Astrocyte of the hippocampus (primary cell): ENCODE measurements around the gene SGPL1.
A peak's percentile ranks its signal among the peaks of the same experiment; 100 is the strongest.

Experiments
- DNase-seq: peaks from one replicate; pipeline ENCODE4 v3.0.0; 2011; ENCODE audit warnings: low read depth, low spot score

Gene SGPL1

DNA sequence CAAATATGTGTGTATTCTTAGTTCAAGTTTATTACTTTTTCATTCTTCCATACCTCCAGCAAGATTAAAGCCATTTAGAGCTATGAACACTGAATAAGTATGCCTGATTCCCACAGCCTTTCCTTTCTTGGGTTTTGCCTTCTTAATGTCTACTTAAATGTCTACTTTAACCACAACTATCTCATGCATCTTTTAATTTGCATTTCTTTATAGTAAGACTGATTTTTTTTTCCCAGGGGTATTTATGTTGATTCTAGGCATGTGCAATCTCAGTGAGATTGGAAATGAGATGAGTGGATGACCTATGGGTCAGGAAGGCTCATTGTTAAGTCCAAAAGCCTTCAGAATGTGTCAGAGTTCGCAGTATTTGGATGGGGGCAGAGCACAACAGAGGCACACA lies 69.0 kb downstream of the SGPL1 start:
- DNase-seq, result no peak

DNA sequence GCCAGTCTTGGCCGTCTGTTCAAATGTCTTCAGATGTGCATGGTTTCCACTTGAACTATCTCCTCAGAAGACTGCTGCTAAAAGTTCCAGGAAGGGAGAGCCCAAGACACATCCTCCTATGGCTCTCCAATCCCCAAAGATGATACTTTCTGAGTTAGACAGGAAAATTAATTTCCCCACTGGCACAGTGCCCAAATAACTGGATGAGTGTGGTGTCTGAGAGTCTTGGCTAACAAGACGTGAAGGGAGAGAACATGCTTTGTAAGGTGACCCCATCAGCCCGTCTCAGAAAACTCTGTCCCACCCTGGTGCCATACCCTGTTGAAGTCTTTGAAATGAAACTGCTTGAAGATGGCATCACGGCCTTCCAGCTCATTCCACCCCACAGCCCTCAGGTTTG lies 69.7 kb downstream of the SGPL1 start:
- no peak for DNase-seq

- no peak for DNase-seq
Observed at GRCh38 chr10:70885931-70886903, 70.5 kb downstream of the SGPL1 start.

GRCh38 chr10:70886921-70887665 lies 71.3 kb downstream of the SGPL1 start:
- DNase-seq, result no peak

- DNase-seq, result peak; percentile 85
Observed at GRCh38 chr10:70887804-70888800, 72.4 kb downstream of the SGPL1 start, which contains the start of gene PCBD1. PCBD1 (minus strand) TSS chr10:70888565; CDS start chr10:70888533, 32 bp downstream.

GRCh38 chr10:70889291-70889690 lies 73.5 kb downstream of the SGPL1 start:
- no peak for DNase-seq

GRCh38 chr10:70890917-70891431 lies 75.2 kb downstream of the SGPL1 start:
- DNase-seq, result no peak

DNA sequence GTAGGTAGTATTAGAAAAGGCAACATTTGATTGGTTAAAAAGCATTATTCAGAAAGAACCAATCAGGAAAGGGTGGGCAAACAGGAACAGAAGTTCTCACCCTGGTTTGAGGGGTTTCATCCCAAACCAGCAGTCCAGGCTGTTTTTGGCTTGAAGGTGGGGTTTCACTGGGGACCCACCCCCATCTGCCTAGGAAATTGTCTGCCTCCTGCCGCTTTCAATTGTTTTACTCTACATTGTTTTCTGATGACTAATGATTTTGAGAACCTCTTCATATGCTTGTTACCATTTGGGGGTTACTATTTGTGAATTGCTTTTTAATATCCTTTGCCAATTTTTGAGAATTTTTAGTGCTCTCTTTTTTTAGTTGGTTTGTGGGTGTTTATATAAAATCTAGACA lies 75.9 kb downstream of the SGPL1 start:
- no peak for DNase-seq

DNA sequence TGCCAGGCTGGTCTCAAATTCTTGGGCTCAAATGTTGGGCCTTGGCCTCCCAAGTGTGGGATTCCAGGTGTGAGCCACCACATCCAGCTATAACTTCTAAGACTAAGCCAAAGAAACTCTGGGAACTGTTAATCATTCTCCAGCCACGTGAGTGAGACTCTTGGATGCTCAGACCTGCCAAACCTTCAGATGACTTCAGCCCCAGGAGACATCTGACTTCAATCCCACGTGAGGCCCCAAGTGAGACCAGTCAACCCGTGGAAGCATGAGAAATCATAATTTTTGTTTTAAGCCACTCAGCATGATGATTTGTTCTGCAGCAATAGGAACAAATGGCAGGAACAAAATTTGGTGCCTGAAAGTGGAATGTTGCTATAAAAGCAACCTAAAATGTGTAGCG lies 76.9 kb downstream of the SGPL1 start:
- no peak for DNase-seq

- no peak for DNase-seq
Observed at GRCh38 chr10:70893227-70894006, 77.7 kb downstream of the SGPL1 start.

- no peak for DNase-seq
Observed at GRCh38 chr10:70894416-70894815, 78.7 kb downstream of the SGPL1 start.

DNA sequence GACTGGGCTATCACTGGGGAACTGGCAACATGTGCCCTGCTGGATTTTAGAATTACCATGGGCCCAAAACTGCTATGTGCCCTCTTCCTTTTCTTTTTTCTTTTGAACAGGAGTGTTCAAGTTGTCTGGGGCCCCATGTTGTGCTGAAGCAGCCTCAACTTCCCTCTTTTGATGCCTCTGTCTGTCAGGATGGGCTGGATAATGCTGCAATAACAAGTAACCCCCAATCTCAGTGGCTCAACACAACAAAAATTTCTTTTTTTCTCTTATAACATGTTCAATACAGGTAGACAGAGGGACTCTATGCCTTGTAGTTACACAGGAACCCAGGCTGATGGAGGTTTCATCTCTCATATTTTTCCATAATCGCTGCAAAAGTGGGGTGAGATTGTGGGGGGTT lies 80.8 kb downstream of the SGPL1 start:
- no peak for DNase-seq

DNA sequence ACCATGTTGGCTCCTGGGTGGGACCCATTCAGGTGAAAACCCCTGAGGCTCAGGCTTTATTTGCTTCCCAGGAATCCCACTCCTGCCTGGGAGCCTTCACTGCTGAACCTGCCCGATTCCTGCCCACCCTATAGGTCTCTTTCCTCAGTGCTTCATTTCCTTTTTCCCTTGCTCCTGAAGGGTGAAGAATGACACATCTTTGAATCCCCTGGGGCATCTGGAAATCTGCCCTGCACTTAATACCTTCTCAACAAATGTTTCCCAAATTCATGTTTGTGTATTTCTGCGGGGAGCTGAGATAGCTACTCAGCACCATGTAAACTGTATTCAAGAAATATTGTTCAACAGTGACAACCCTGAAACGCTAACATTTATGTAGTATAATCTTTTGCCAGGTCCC lies 82.9 kb downstream of the SGPL1 start:
- no peak for DNase-seq

- DNase-seq, result no peak
Observed at GRCh38 chr10:70899096-70899495, 83.3 kb downstream of the SGPL1 start.

- DNase-seq, result no peak
Observed at GRCh38 chr10:70901276-70901878, 85.6 kb downstream of the SGPL1 start.

DNA sequence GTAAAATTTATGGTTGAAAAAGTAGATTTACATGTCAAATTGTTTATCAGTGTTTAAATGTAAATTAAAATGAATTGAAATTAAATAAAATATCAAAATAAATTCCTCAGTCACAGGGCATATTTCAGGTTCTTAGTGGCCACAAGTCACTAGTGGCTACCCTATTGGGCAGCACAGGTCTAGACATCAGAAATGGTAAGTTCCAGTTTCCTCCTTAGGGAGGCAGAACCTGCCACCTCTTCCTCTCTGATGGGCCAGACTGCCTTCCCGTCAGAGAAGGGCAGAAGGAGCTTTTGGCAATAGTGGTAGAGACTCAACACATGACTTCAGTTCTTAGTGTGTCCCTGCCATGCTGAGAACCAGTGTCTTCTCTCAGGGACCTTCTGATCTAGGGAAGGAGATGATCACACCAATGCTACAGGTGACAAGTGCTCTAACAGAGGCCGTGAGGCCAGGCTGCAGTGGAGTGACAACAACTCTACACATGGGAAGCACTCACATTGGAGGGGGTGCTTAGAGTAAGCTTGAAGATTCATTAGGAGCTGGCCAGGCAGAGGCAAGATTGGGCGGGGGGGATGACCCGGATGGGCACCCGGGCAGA lies 87.0 kb downstream of the SGPL1 start:
- no peak for DNase-seq

DNA sequence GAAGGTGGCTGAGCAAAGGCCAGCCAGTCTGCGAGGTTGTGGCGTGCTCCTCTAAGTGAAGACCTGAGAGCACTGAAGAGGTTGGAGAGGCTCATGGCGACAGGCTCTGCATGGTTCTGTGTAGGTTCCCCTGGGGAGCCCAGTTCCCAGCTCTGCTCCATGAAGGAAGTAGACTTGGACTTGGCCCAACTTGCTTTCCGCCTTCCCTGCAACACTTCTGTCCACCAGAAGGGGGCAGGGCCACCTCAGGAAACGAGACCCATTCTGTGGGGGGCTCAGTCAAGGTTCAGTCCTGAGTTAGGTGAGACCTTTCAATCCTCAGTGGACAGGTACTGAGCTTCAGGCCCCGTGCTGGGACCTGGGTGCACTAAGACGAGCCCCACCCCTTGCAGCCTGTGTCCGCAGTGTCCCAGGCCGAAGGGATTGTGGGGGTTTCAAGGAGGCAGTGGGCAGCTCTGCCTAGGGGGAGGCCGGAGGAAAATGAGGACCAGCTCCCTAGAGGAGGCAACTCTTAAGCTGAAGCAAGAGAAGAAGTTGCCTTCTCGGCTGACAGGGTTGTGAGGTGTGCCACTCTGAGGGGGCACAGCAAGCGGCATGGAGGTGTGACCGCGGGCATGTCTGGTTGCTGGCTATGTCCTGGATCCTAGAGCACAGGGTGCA lies 87.6 kb downstream of the SGPL1 start:
- DNase-seq, result peak; percentile 73

DNA sequence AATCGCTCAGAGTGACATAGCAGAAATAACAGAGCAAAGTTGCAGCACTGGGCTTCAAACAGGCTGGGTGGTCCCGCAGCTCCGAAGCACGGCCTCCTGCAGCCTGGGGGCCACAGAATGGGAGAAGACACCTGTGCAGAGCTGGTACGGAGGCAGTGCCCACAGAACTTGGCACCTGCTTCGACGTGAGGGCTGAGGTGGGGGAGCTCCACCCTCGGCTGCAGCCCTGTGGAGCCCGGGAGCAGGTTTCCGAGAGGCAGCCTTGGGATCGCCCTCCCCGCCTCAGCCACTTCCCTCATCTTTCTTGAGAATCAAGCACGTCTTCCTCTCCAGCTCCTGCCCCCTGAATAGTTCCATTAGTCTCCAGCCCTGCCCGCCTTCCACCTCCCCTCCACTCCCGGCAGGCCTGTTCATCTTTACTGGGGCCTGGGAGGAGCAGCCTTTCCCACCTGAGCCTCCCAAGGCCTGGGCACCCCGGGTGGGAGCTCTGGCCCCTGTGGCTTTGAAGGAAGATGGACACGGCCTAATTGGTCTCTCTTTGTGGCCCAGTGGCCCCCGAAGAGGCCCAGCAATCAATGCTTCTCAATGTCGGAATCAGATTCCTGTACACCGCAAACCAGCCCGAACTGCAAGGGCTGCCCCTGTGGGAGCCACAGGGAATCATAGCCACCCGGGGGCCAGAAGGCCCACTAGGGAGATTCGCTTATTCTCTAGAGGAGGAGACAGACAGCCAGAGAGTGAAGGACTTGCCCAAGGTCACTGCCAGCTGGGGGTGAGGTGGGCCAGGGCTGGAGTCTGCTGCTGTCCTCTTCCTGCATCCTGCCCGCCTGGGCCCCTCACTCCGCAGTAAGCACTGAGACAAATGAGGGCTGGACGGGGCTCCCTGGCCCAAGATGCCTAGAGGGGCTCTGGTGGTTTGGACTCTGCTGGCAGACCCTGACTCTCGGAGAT lies 89.6 kb downstream of the SGPL1 start:
- no peak for DNase-seq
